Heart left ventricle (tissue), 16 donors: ENCODE data around the gene POU5F1. TPM values are rescaled to one million over a fixed set of nuclear protein-coding genes. Genes with fewer than 3 reads are reported as not detected.
A peak's percentile ranks its signal among the peaks of the same experiment; 100 is the strongest.

Source experiments
- ATAC-seq, 4 donors: fragments of 200-7000 bp; cut with Tn5 transposase; one replicate each; pipeline ENCODE4 v1.9.1; 2020 to 2022; ENCODE audit warnings: moderate library complexity in 4 of 4, mild to moderate bottlenecking in 3 of 4, moderate number of reproducible peaks in 1 of 4
- DNase-seq, 5 donors: peaks; one replicate each; pipeline ENCODE4 v3.0.0-alpha.2; 2020
- H3K27ac ChIP-seq, 12 donors: fragments of 200-600 bp; sonication (generic) in 4 of 12; one replicate each; pipeline versions ENCODE4 v1.5.0 to v1.8.0; 2016 to 2022; ENCODE audit warnings: mild to moderate bottlenecking in 2 of 12
- H3K27me3 ChIP-seq, 9 donors: fragments of 200-600 bp; sonication (generic) in 2 of 9; one replicate each; pipeline versions ENCODE4 v1.5.1 to v1.8.0; 2016 to 2022; ENCODE audit warnings: mild to moderate bottlenecking in 3 of 9
- H3K36me3 ChIP-seq, 9 donors: fragments of 200-600 bp; sonication (generic) in 2 of 9; one replicate each; pipeline versions ENCODE4 v1.5.0 to v1.8.0; 2018 to 2022; ENCODE audit warnings: mild to moderate bottlenecking in 2 of 9
- H3K4me1 ChIP-seq, 12 donors: fragments of 200-600 bp; sonication (generic) in 4 of 12; one replicate each; pipeline versions ENCODE4 v1.5.0 to v1.8.0; 2016 to 2022; ENCODE audit warnings: mild to moderate bottlenecking in 3 of 12
- H3K4me3 ChIP-seq, 12 donors: fragments of 200-600 bp; sonication (generic) in 4 of 12; one replicate each; pipeline versions ENCODE4 v1.5.0 to v1.8.0; 2017 to 2022; ENCODE audit warnings: mild to moderate bottlenecking in 9 of 12, moderate library complexity in 4 of 12
- H3K9me3 ChIP-seq, 12 donors: fragments of 200-600 bp; sonication (generic) in 4 of 12; one replicate each; pipeline versions ENCODE4 v1.5.0 to v1.8.0; 2016 to 2022; ENCODE audit warnings: mild to moderate bottlenecking in 1 of 12
- POLR2A ChIP-seq, 2 donors: fragments of 450-650 bp; IDR thresholded peaks; one replicate each; pipeline ENCODE4 v1.6.1; 2017; ENCODE audit warnings: antibody characterized with exemption in 2 of 2, mild to moderate bottlenecking in 2 of 2, moderate library complexity in 2 of 2
- WGBS, 4 donors: extraction: QIAGEN DNeasy Blood & Tissue Kit in 2 of 4; methylation state at CpG; one replicate each; pipeline versions ENCODE4 v1.1.5 to v1.1.7; 2013 to 2018; 5-methylcytosine and 5-hydroxymethylcytosine counted together
- intact Hi-C, 10 donors: fragments of 100-400 bp; cut with DNase I; formaldehyde crosslinking; loops; one replicate each; pipeline versions ENCODE4 v1.11.1 to v1.14.2; 2022
- polyA plus RNA-seq, 2 donors: library from polyadenylated mRNA; stranded (reverse); fragments of 200-250 nt; gene quantifications; one replicate each; pipeline ENCODE4 v1.2.3, GENCODE V29; 2013
- total RNA-seq, 9 donors: library from RNA; depleted of rRNA in 2 of 9; stranded (reverse); fragments of >200 nt in 2 of 9; fragmentation: NEBNext Ultra II Directional in 3 of 9; extraction: Animal tissue kit (Norgen Biotek cat#: 25700) in 3 of 9; gene quantifications; one replicate each; pipeline versions ENCODE4 v1.1.0 to v1.2.4, GENCODE V29; 2016 to 2023
- TF ChIP-seq, protein P1 (sequence below), 12 donors: fragments of 200-600 bp; sonication (generic) in 4 of 12; IDR thresholded peaks; one replicate each; pipeline versions ENCODE4 v1.5.0 to v1.8.0; 2018 to 2022; ENCODE audit warnings: antibody characterized with exemption in 12 of 12, mild to moderate bottlenecking in 5 of 12
- donor health status: ischemic (EF 13 %, LVEDD 7.1; RV severe dilation, severe dysfunction).
- donor health status: healthy with polysubstance abuse.
- donor health status: DM: no; HTN: yes; CAD: no.
- donor health status: DM: no; HTN: no; CAD: no.
- donor health status: ischemic (EF 25% LVEDD 6.9; RV normal size, moderate dysfunction).
- donor health status: ischemic (EF 25% LVEDD 5.7; RV mildly dilated, moderate dysfunction).
- donor health status: healthy.
- donor health status: DM: yes; HTN: yes; CAD: no.
- donor health status: ischemic (EF 35%, LVEDD 5.7; RV mildly dilated, moderate dysfunction).
- donor health status: nonischemic (EF 11% LVEDD 7.7; RV severe dilation, severe dysfunction).
- donor health status: DM: yes; HTN: yes; CAD: no.
- donor health status: PGD.
- donor health status: ischemic (EF 29% LVEDD 5.4; RV normal size, mild dysfunction).
- donor health status: nonischemic (EF 23%, LVEDD 6.1; RV moderate dilation, normal function).

The POU5F1 gene
- total and polyA plus RNA-seq, 11 donors = 0.16 to 1.3 (median 0.52) TPM; not detected in 1

DNA sequence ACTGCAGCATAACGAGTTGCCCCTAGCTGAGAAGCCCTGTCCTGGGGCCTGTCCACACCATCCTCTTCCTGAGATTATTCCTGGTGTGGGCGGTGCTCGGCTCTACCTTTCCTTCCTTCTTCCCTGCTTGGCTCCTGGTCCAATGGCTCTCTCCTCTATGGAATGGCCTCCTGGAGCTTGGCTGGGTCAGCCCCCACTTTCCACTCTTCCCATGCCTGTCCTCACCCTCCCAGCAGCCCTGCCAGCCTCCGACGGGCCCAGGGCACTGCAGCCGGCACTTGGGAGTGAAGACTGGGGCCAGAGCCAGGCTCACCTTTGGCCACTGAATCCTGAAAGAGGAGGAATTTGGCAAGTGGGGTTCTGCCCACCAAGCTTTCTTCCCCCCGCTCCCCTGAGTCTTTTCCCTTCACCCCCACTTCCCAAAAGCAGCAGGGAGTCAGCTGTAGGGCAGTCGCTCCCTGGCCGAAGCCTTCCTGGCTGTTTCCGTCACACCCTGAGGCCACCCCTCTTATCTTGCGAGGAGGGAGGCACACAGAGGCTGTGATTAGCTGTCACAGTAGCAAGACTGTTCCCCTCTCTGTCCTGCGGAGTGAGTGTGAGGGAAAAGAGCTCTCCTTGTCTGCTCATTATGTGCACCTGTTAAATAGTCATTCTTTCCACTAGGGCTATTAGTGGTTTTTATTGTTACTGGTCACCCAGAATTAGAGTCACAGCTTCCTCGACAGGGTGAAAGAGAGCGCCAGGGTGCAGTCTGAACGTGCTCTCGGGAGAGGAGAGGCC, 43.9 kb downstream of the POU5F1 start:
- TF ChIP-seq POLR2A (IDR thresholded peaks at IDR 0.05) = no peak
- TF ChIP-seq, protein P1, sequence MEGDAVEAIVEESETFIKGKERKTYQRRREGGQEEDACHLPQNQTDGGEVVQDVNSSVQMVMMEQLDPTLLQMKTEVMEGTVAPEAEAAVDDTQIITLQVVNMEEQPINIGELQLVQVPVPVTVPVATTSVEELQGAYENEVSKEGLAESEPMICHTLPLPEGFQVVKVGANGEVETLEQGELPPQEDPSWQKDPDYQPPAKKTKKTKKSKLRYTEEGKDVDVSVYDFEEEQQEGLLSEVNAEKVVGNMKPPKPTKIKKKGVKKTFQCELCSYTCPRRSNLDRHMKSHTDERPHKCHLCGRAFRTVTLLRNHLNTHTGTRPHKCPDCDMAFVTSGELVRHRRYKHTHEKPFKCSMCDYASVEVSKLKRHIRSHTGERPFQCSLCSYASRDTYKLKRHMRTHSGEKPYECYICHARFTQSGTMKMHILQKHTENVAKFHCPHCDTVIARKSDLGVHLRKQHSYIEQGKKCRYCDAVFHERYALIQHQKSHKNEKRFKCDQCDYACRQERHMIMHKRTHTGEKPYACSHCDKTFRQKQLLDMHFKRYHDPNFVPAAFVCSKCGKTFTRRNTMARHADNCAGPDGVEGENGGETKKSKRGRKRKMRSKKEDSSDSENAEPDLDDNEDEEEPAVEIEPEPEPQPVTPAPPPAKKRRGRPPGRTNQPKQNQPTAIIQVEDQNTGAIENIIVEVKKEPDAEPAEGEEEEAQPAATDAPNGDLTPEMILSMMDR (IDR thresholded peaks at IDR 0.05) = no peak
- no peaks in the 10 kb centered on the region for H3K36me3 ChIP-seq
- peaks cover 12 to 62% (median 39%) of the 10 kb centered on the region in 12 donors for H3K4me1 ChIP-seq
- peak overlapping the region; percentile 4 to 89 (median 52) for H3K27ac ChIP-seq
- no peaks in the 10 kb centered on the region for H3K27me3 ChIP-seq
- WGBS, 4 donors = 45 to 78% (median 55%) methylated on average over 15 to 16 of the region's 16 CpGs
- peak in 1 of 5 donors; percentile 59 for DNase-seq
- no peaks in the 10 kb centered on the region for H3K9me3 ChIP-seq
- intact Hi-C loops = loop anchor here in 1 of 10 donors (5.0 kb wide), 1 partner anchor 39 kb away; no protein-coding TSS in a partner anchor
- H3K4me3 ChIP-seq = no peak overlapping the region
- peak; percentile 17 to 61 (median 35) for ATAC-seq

DNA sequence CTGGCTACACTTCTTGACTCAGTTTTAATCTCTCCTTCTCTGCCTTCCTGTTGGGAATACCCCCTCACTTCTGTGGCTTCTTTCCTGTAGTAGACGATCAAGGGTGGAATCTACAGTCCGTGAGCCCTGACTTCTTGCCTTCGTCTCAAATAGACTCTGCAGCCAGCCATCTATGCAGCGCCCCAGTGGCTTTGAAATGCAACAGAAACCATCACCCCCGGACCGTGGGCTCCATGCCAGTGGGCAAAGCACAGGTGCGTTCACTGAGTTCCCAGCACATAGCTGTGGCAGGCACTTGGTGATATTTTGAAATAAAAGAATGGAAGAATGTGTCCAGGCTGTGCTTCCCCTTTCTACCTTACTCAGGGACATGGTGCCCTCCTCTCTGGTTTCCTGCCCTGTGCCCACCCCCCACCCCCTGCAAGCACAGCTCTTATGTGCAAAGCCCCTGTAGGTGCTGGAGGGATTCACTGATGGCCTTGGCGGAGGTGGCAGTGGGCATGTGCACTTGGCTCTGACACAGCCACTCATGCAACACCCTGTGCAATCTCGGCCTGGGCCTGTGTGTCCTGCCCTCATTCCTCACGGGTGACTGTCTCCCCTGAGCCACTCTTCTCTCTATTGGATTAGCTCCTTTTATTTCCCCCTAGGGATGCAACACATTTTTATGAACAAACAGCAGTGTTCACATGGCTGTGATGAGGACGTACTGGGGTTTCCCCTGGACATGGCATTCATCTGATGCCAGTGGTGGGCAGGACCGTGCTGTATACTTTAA, 44.7 kb downstream of the POU5F1 start:
- DNase-seq (peak in 3 of 5 donors; percentile 43 to 72 (median 68)), ATAC-seq (peak; percentile 44 to 60 (median 54))
- no peaks in the 10 kb centered on the region for H3K27me3 ChIP-seq
- H3K4me3 ChIP-seq = no peak overlapping the region
- WGBS, 4 donors = 55 to 67% (median 60%) methylated on average over 12 of the region's 12 CpGs
- peak overlapping the region in 10 of 12 donors; percentile 19 to 89 (median 64) for H3K27ac ChIP-seq
- H3K4me1 ChIP-seq = peaks cover 12 to 62% (median 39%) of the 10 kb centered on the region in 12 donors
- TF ChIP-seq, protein P1 (IDR thresholded peaks at IDR 0.05) = no peak
- TF ChIP-seq POLR2A (IDR thresholded peaks at IDR 0.05) = no peak
- H3K9me3 ChIP-seq = no peaks in the 10 kb centered on the region
- intact Hi-C loops = loop anchor here in 1 of 10 donors (5.0 kb wide), 1 partner anchor 38 kb away; no protein-coding TSS in a partner anchor
- H3K36me3 ChIP-seq = no peaks in the 10 kb centered on the region

DNA sequence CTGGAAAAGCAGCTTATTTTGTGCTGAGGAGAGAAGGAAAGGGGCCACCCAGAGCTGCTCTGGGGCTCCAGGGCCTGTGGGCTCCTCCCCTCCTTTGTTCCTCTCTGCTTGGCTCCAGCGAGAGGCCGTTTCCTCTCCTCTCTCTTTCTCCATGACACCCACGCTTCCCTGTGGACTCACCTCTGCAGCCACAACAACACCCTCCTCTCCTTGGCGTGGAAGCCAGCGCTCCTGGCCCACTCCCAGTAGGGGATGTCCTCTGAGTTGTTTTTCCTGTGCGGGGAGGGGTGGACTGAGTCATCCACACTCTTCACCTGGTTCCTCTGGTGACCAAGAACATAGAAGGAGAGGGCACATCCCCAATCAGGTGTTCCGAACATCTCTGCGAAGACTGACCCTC, 45.3 kb downstream of the POU5F1 start:
- 44 to 63% (median 50%) methylated on average over 7 to 8 of the region's 8 CpGs for WGBS, 4 donors
- Histone ChIP-seq H3K27me3 (no peaks in the 10 kb centered on the region), H3K4me1 (peaks cover 12 to 62% (median 39%) of the 10 kb centered on the region in 12 donors), H3K27ac (peak overlapping the region in 9 of 12 donors; percentile 11 to 73 (median 51)), H3K9me3 (no peaks in the 10 kb centered on the region), H3K36me3 (no peaks in the 10 kb centered on the region), H3K4me3 (no peak overlapping the region)
- DNase-seq (peak; percentile 44 to 75 (median 63)), ATAC-seq (peak in 3 of 4 donors; percentile 11 to 67 (median 20))
- TF ChIP-seq, protein P1 (IDR thresholded peaks at IDR 0.05) = no peak
- no peak for TF ChIP-seq POLR2A (IDR thresholded peaks at IDR 0.05)
- intact Hi-C loops = loop anchor here in 1 of 10 donors (5.0 kb wide), 1 partner anchor 38 kb away; no protein-coding TSS in a partner anchor
